Measurements from ENCODE around the gene JMY.

DNA sequence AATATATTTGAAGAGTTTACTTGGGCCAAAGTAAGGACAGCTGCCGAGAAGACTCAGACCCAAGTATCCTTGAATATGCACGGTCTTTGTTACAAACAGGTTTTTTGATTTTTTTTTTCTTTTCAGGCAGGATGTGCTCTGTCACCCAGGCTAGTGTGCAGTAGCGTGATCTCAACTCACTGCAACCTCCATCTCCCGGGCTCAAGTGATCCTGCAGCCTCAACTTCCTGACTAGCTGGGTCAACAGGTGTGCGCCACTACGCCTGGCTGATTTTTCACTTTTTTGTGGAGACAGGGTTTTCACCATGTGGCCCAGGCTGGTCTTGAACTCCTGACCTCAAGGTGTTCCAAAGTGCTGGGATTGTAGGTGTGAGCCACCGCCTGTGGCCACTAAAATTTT, 27.4 kb downstream of the JMY start:
- TF ChIP-seq, protein P1, sequence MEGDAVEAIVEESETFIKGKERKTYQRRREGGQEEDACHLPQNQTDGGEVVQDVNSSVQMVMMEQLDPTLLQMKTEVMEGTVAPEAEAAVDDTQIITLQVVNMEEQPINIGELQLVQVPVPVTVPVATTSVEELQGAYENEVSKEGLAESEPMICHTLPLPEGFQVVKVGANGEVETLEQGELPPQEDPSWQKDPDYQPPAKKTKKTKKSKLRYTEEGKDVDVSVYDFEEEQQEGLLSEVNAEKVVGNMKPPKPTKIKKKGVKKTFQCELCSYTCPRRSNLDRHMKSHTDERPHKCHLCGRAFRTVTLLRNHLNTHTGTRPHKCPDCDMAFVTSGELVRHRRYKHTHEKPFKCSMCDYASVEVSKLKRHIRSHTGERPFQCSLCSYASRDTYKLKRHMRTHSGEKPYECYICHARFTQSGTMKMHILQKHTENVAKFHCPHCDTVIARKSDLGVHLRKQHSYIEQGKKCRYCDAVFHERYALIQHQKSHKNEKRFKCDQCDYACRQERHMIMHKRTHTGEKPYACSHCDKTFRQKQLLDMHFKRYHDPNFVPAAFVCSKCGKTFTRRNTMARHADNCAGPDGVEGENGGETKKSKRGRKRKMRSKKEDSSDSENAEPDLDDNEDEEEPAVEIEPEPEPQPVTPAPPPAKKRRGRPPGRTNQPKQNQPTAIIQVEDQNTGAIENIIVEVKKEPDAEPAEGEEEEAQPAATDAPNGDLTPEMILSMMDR (IDR thresholded peaks at IDR 0.05; ENCODE audit: insufficient read depth, low read depth, low read length), result no peak
- TF ChIP-seq EZH2 (IDR thresholded peaks at IDR 0.05; ENCODE audit: insufficient read depth, low read length), result no peak

Data from astrocyte (in vitro differentiated cells and primary cell).